ENCODE results near the gene HOATZ. TPM values are rescaled to one million over a fixed set of nuclear protein-coding genes. Genes with fewer than 3 reads are reported as not detected.

Gene HOATZ
- total RNA-seq, 2 donors from 2014 or later = not detected

- ATAC-seq = no peak
- intact Hi-C loops (cut with DNase I, micrococcal nuclease) = loop anchor here (5.0 to 10.0 kb wide), 2 partner anchors 273 to 275 kb away; no protein-coding TSS in a partner anchor
- no peak for DNase-seq
These were observed 54.9 kb downstream of the HOATZ start for GRCh38 chr11:111569476-111569875.

- intact Hi-C loops (cut with DNase I, micrococcal nuclease) = no loop called here
- no peak for DNase-seq
- no peak for ATAC-seq
These were observed 56.2 kb downstream of the HOATZ start for GRCh38 chr11:111570796-111571195.

- intact Hi-C loops (cut with DNase I, micrococcal nuclease) = no loop called here
- DNase-seq (no peak), ATAC-seq (no peak)
These were observed 57.4 kb downstream of the HOATZ start for GRCh38 chr11:111571829-111572501.

GRCh38 chr11:111572581-111572980, 58.0 kb downstream of the HOATZ start:
- ATAC-seq = no peak
- intact Hi-C loops (cut with DNase I, micrococcal nuclease) = no loop called here
- no peak for DNase-seq

- ATAC-seq (no peak), DNase-seq (no peak)
- intact Hi-C loops (cut with DNase I, micrococcal nuclease) = no loop called here
These were observed 59.3 kb downstream of the HOATZ start for GRCh38 chr11:111573821-111574249.

- no peak for ATAC-seq
- intact Hi-C loops (cut with DNase I, micrococcal nuclease) = no loop called here
- no peak for DNase-seq
These were observed 60.0 kb downstream of the HOATZ start for GRCh38 chr11:111574373-111575225.

GRCh38 chr11:111575740-111576139, 61.2 kb downstream of the HOATZ start:
- intact Hi-C loops (cut with DNase I, micrococcal nuclease) = no loop called here
- DNase-seq (no peak), ATAC-seq (no peak)

- intact Hi-C loops (cut with DNase I, micrococcal nuclease) = no loop called here
- ATAC-seq (no peak), DNase-seq (no peak)
These were observed 63.2 kb downstream of the HOATZ start for GRCh38 chr11:111577821-111578220.

GRCh38 chr11:111581341-111581740, 66.8 kb downstream of the HOATZ start:
- intact Hi-C loops (cut with DNase I, micrococcal nuclease) = loop anchor here in 1 of 2 donors (5.0 kb wide), 1 partner anchor 256 kb away; no protein-coding TSS in a partner anchor
- DNase-seq (no peak), ATAC-seq (no peak)

GRCh38 chr11:111582163-111582562, 67.6 kb downstream of the HOATZ start:
- ATAC-seq (no peak), DNase-seq (no peak)
- intact Hi-C loops (cut with DNase I, micrococcal nuclease) = loop anchor here in 1 of 2 donors (5.0 kb wide), 1 partner anchor 255 kb away; no protein-coding TSS in a partner anchor

GRCh38 chr11:111582881-111583280, 68.3 kb downstream of the HOATZ start:
- no peak for ATAC-seq
- intact Hi-C loops (cut with DNase I, micrococcal nuclease) = loop anchor here in 1 of 2 donors (5.0 kb wide), 1 partner anchor 254 kb away; no protein-coding TSS in a partner anchor
- DNase-seq = no peak

- intact Hi-C loops (cut with DNase I, micrococcal nuclease) = no loop called here
- ATAC-seq = no peak
- DNase-seq = no peak
These were observed 70.8 kb downstream of the HOATZ start for GRCh38 chr11:111585371-111585770.

GRCh38 chr11:111586388-111586831, 71.8 kb downstream of the HOATZ start:
- DNase-seq (peak in 1 of 2 donors; percentile 38), ATAC-seq (peak; percentile 70)
- intact Hi-C loops (cut with DNase I, micrococcal nuclease) = no loop called here

Small RNAs within 50 kb of the gene (microRNA-seq; reads per million reads assigned to microRNA genes)
- gene MIR34B = 0 to 9.5 reads per million in 2 donors
- 49.0 to 52.3 reads per million in 2 donors for gene MIR34C

Other genes with a start within 250 kb of the HOATZ start
- gene POU2AF3, start 216.2 kb upstream of the HOATZ start, total RNA-seq = 1 to 10 TPM; 6.0 to 6.6 TPM
- 10 to 100 TPM in 1 of 2 donors, 1 to 10 TPM in 1; 3.8 to 10.2 TPM for gene POU2AF1, start 135.5 kb upstream of the HOATZ start, total RNA-seq
- gene BTG4, start 2.4 kb upstream of the HOATZ start, total RNA-seq = not detected
- gene LAYN, start 25.9 kb downstream of the HOATZ start, total RNA-seq = 1 to 10 TPM; 1.9 to 4.6 TPM
- 10 to 100 TPM; 22.9 to 23.8 TPM for gene SIK2, start 87.7 kb downstream of the HOATZ start, total RNA-seq

Measured in left colon (tissue), 2 donors.